ENCODE measurements around the gene A4GALT.
"Not testable (repeated sequence)": the region's sequence is repeated elsewhere in the genome, so short reads cannot be mapped to it uniquely, and the experiment has no call there.

Gene A4GALT

DNA sequence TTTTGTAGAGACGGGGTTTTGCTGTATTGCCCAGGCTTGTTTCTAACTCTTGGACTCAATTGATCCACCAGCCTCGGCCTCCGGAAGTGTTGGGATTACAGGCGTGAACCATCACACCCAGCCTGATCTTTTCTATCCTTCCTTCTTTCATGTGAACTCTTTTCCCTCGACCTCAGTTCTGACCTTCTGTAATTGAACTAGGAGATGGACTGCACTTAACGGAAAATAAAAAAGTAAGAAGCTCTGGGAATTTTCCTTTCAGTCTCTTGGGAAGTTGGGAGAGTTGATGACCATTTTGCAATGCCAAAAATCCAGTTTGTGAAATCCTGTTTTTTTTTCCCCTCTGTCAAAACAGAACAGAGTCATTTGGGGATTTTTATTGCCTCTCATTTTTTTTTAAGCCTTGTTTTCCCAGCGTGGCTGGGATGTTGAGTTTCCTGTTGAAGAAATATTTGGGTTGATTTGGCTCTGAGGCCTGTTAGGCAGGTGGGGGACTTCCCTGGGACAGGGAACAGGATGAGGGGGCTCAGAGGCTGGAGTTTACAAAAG lies 44.5 kb downstream of the A4GALT start:
- Histone ChIP-seq H3K4me1 (no peaks in the 10 kb centered on the region), H3K4me2 (ENCODE audit: low read length) (no peak overlapping the region), H2AFZ (no peak overlapping the region), H3K27me3 (ENCODE audit: control insufficient read depth, insufficient read depth, low read length) (no peaks in the 10 kb centered on the region), H3K4me3 (ENCODE audit: low read depth, low read length) (no peak overlapping the region), H3K79me2 (no peaks in the 10 kb centered on the region), H3K27ac (peak overlapping the region; percentile 62), H3K9ac (no peak overlapping the region), H3K36me3 (ENCODE audit: control insufficient read depth, insufficient read depth, low read length) (no peaks in the 10 kb centered on the region), H3K9me3 (ENCODE audit: control insufficient read depth, low read length) (no peaks in the 10 kb centered on the region)
- TF ChIP-seq, protein P1, sequence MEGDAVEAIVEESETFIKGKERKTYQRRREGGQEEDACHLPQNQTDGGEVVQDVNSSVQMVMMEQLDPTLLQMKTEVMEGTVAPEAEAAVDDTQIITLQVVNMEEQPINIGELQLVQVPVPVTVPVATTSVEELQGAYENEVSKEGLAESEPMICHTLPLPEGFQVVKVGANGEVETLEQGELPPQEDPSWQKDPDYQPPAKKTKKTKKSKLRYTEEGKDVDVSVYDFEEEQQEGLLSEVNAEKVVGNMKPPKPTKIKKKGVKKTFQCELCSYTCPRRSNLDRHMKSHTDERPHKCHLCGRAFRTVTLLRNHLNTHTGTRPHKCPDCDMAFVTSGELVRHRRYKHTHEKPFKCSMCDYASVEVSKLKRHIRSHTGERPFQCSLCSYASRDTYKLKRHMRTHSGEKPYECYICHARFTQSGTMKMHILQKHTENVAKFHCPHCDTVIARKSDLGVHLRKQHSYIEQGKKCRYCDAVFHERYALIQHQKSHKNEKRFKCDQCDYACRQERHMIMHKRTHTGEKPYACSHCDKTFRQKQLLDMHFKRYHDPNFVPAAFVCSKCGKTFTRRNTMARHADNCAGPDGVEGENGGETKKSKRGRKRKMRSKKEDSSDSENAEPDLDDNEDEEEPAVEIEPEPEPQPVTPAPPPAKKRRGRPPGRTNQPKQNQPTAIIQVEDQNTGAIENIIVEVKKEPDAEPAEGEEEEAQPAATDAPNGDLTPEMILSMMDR (IDR thresholded peaks at IDR 0.05), result no peak

DNA sequence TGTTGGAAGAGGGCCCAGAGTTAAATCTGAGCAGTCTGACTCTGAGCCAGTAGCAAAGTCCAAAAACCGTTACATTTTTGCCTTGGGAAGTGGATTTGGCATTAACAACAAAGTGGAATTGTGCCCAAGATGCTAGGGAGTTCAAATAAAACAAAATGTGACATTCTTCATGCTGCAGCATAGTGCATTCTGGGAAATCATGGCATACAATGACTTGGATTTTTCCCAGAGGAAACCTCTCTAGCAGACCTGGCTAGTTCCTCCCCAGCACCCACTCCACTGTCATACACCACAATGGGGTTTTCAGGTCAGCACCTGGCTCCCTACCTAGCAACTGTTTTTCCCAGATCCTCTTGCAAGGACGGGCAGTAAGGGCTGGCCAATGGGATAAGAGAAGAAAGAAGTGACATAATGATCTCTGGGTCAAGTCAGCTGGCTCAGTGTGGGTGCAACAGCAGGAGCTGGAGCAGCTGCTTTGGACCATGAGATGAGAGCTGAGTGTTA lies 46.7 kb downstream of the A4GALT start:
- no peak overlapping the region for H3K4me3 ChIP-seq (ENCODE audit: low read depth, low read length)
- H3K4me1 ChIP-seq, result no peaks in the 10 kb centered on the region
- H3K36me3 ChIP-seq (ENCODE audit: control insufficient read depth, insufficient read depth, low read length), result no peaks in the 10 kb centered on the region
- H3K9me3 ChIP-seq (ENCODE audit: control insufficient read depth, low read length), result no peaks in the 10 kb centered on the region
- H3K4me2 ChIP-seq (ENCODE audit: low read length), result no peak overlapping the region
- no peak overlapping the region for H3K27ac ChIP-seq
- no peak overlapping the region for H2AFZ ChIP-seq
- H3K79me2 ChIP-seq, result no peaks in the 10 kb centered on the region
- H3K27me3 ChIP-seq (ENCODE audit: control insufficient read depth, insufficient read depth, low read length), result no peaks in the 10 kb centered on the region
- TF ChIP-seq, protein P1 (IDR thresholded peaks at IDR 0.05), result no peak
- H3K9ac ChIP-seq, result no peak overlapping the region

DNA sequence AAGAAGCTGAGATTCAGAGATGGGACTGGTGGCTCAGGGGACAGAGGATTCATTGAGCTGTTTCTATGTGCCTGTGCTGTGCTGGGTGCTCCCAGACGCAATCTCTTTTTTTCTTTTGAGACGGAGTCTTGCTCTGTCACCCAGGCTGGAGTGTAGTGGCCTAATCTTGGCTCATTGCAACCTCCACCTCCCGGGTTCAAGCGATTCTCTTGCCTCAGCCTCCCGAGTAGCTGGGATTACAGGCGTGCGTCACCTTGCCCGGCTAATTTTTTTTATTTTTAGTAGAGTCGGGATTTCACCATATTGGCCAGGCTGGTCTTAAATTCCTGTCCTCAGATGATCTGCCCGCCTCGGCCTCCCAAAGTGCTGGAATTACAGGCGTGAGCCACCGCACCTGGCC lies 47.6 kb downstream of the A4GALT start:
- H3K4me1 ChIP-seq; H3K4me2 ChIP-seq (ENCODE audit: low read length); H3K27ac ChIP-seq; H3K36me3 ChIP-seq (ENCODE audit: control insufficient read depth, insufficient read depth, low read length); H2AFZ ChIP-seq; H3K9ac ChIP-seq; H3K9me3 ChIP-seq (ENCODE audit: control insufficient read depth, low read length); H3K79me2 ChIP-seq; H3K27me3 ChIP-seq (ENCODE audit: control insufficient read depth, insufficient read depth, low read length); H3K4me3 ChIP-seq (ENCODE audit: low read depth, low read length): not testable (repeated sequence)

DNA sequence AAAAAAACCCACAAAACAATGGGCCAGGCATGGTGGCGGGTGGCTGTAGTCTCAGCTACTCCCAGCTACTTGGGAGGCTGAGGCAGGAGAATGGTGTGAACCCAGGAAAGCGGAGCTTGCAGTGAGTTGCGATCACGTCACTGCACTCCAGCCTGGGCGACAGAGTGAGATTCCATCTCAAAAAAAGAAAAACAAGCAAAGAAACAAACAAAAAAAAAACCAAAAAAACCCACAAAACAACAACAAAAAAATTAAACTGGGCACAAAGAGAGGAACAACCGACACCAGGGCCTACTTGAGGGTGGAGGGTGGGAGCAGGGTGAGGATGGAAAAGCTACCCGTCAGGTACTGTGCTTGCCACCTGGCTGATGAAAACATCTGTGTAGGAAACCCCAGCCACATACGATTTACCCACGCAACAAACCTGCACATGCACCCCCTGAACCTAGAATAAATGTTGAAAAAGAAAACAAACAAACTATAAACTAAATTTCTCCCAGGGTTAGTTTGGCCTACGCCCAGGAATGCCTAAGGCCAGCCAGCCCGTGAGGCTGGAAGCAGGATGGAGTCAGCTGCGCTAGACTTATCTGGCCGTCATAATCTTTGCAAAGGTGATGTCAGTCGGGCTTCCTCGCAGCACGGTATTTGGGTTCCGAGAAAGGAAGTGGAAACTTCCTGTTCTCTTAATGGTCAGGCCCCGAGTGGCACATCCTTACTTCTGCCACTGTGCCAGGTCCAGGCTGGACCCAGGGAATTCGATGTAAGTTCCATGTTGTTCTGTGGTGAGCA lies 49.6 kb downstream of the A4GALT start:
- Histone ChIP-seq H3K79me2 (no peaks in the 10 kb centered on the region), H3K9ac (no peak overlapping the region), H3K4me1 (no peaks in the 10 kb centered on the region), H3K27me3 (ENCODE audit: control insufficient read depth, insufficient read depth, low read length) (no peaks in the 10 kb centered on the region), H3K36me3 (ENCODE audit: control insufficient read depth, insufficient read depth, low read length) (no peaks in the 10 kb centered on the region), H3K4me3 (ENCODE audit: low read depth, low read length) (no peak overlapping the region), H3K27ac (peak overlapping the region; percentile 32), H3K9me3 (ENCODE audit: control insufficient read depth, low read length) (no peaks in the 10 kb centered on the region), H3K4me2 (ENCODE audit: low read length) (no peak overlapping the region), H2AFZ (no peak overlapping the region)
- TF ChIP-seq, protein P1 (IDR thresholded peaks at IDR 0.05), result no peak

DNA sequence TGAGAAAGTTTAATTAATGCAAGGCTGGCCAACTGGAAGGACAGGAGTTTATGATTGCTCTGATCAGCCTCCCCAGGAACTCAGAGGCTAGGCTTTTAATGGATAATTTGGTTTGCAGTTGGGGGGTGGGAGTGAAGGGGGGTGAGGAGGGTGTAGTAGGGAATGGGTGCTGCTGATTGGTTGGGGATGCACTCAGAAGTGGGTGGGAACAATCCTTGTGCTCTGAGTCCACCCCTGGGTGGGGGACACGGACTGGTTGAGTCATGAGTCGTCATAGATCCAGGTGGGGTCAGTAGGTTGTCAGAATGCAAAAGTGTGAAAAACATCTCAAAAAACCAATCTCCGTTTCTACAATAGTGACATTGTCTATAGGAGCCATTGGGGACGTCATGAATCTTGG lies 50.6 kb downstream of the A4GALT start:
- Histone ChIP-seq H3K4me1 (no peaks in the 10 kb centered on the region), H3K9me3 (ENCODE audit: control insufficient read depth, low read length) (no peaks in the 10 kb centered on the region), H2AFZ (no peak overlapping the region), H3K79me2 (no peaks in the 10 kb centered on the region), H3K36me3 (ENCODE audit: control insufficient read depth, insufficient read depth, low read length) (no peaks in the 10 kb centered on the region), H3K9ac (no peak overlapping the region), H3K27ac (no peak overlapping the region), H3K4me3 (ENCODE audit: low read depth, low read length) (no peak overlapping the region), H3K27me3 (ENCODE audit: control insufficient read depth, insufficient read depth, low read length) (no peaks in the 10 kb centered on the region), H3K4me2 (ENCODE audit: low read length) (no peak overlapping the region)
- TF ChIP-seq, protein P1 (IDR thresholded peaks at IDR 0.05), result no peak

DNA sequence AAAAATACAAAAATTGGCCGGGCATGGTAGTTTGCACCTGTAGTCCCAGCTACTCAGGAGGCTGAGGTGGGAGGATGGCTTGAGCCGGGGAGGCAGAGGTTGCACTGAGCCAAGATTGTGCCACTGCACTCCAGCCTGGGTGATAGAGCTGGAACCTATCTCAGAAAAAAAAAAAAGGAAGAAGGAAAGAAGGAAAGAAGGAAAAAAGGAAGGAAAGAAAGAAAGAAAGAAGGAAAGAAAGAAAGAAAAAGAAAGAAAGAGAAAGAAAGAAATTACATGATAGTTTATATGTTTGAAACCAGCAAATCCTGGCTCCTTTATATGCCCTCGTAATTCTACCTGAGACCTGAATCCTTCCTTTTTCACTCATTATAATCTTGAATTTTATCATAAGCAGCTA lies 54.3 kb downstream of the A4GALT start:
- not testable (repeated sequence) for H3K4me1 ChIP-seq; H3K36me3 ChIP-seq (ENCODE audit: control insufficient read depth, insufficient read depth, low read length); H3K79me2 ChIP-seq; H3K9ac ChIP-seq; H3K9me3 ChIP-seq (ENCODE audit: control insufficient read depth, low read length); H3K27me3 ChIP-seq (ENCODE audit: control insufficient read depth, insufficient read depth, low read length); H3K27ac ChIP-seq; H3K4me3 ChIP-seq (ENCODE audit: low read depth, low read length); H3K4me2 ChIP-seq (ENCODE audit: low read length); H2AFZ ChIP-seq
